Measurements from ENCODE around the gene ABI1. TPM values are rescaled to one million over a fixed set of nuclear protein-coding genes. Genes with fewer than 3 reads are reported as not detected.

The ABI1 gene
- total and polyA plus RNA-seq, 2 of the 4 experiments (the other 2 are of a cell fraction) = 49.6 to 71.3 TPM

DNA sequence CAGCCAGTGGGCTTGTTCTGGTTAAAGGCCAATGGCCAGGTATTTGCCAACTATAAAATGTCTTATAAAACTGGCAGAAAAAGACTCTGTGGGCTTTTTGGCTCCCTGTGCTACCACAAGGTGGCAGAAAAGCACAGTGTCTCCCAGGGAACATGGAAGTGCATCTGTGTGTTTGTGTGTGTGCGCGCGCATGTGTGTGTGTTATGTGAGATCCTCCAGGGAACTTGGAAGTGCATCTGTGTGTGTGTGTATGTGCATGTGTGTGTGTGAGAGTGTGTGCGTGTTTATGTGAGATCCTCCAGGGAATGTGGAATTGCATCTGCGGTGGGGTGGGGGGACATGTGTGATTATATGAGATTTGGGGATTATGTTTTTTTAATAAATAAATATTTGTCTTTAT is 30.2 kb upstream of the ABI1 start:
- no peak overlapping the region for H2BK5ac ChIP-seq (ENCODE audit: low read depth, low read length, poor library complexity, severe bottlenecking)
- no peak overlapping the region for H3K4ac ChIP-seq (ENCODE audit: low read depth, low read length)
- peak overlapping the region; percentile 9 for H2AK9ac ChIP-seq (replicated peaks; ENCODE audit: low read depth, low read length, poor library complexity)
- peaks cover 2% of the 10 kb centered on the region; the same call in 1 of the 2 replicates for H3K27me3 ChIP-seq (ENCODE audit: control insufficient read depth, insufficient read depth, low read length)
- no peak overlapping the region for H3K27ac ChIP-seq (ENCODE audit: insufficient read depth, low read length)
- no peaks in the 10 kb centered on the region for H3K9me1 ChIP-seq (ENCODE audit: insufficient read depth, low read length)
- no peak overlapping the region for H2BK120ac ChIP-seq (ENCODE audit: low read depth, low read length)
- H2AFZ ChIP-seq (replicated peaks; ENCODE audit: low read length, poor library complexity) = no peak overlapping the region
- H3K79me1 ChIP-seq (ENCODE audit: low read depth in 1 of 2, low read length in 2 of 2) = no peaks in the 10 kb centered on the region
- WGBS, 2 experiments (ENCODE audit: extremely low coverage in 2 of 2, insufficient read length in 1 of 2) = no CpG with 5 or more reads among the region's 5 CpGs
- no peak overlapping the region for H3K56ac ChIP-seq (ENCODE audit: extremely low read depth, insufficient read depth, low read length)
- no peak overlapping the region for H3K4me2 ChIP-seq (ENCODE audit: low read depth, low read length)
- BruUV-seq (replicated peaks) = no TSS peak
- no peak overlapping the region for H3K23ac ChIP-seq (ENCODE audit: low read depth, low read length)
- H3K9me3 ChIP-seq (ENCODE audit: control insufficient read depth, insufficient read depth, low read length) = no peaks in the 10 kb centered on the region
- no peak overlapping the region for H2BK20ac ChIP-seq (ENCODE audit: low read depth, low read length)
- no peak overlapping the region for H3K18ac ChIP-seq (ENCODE audit: low read depth, low read length)
- no peak overlapping the region for H4K8ac ChIP-seq (ENCODE audit: low read depth in 2 of 2, low read length in 2 of 2)
- ChIA-PET CTCF (no interaction called here), POLR2A (ENCODE audit: unreplicated experiment) (no interaction called here)
- no peak overlapping the region for H4K5ac ChIP-seq (ENCODE audit: low read depth, low read length)
- H3K4me3 ChIP-seq (ENCODE audit: insufficient read depth, low read depth, low read length) = no peak overlapping the region
- in situ Hi-C loops (cut with MboI; ENCODE audit: low sequenced_read_pairs) (loop anchor here (5.0 kb wide), 1 partner anchor 466 kb away; no protein-coding TSS in a partner anchor), dilution Hi-C loops (cut with HindIII; ENCODE audit: low sequenced_read_pairs, unreplicated experiment) (no loop called here), intact Hi-C loops (cut with micrococcal nuclease) (loop anchor here (1.0 to 2.0 kb wide), 2 partner anchors 209 to 470 kb away; partner anchors contain the start of gene ANKRD26)
- H3K36me3 ChIP-seq (ENCODE audit: control insufficient read depth, insufficient read depth, low read length) = no peaks in the 10 kb centered on the region
- DNase-seq (peak; percentile 66), ATAC-seq (ENCODE audit: low read depth) (peak; percentile 75)
- no peak overlapping the region for H2BK15ac ChIP-seq (ENCODE audit: low read depth, low read length)
- H4K91ac ChIP-seq (ENCODE audit: insufficient read depth, low read depth, low read length) = no peak overlapping the region
- no peak overlapping the region for H2AK5ac ChIP-seq (ENCODE audit: low read depth, low read length)
- H4K20me1 ChIP-seq (ENCODE audit: insufficient read depth, low read length) = no peaks in the 10 kb centered on the region
- no peak overlapping the region for H3K9ac ChIP-seq (ENCODE audit: low read depth, low read length)
- no peaks in the 10 kb centered on the region for H3K4me1 ChIP-seq (ENCODE audit: control insufficient read depth, insufficient read depth, low read length)
- no peak for TF ChIP-seq USF2 (IDR thresholded peaks at IDR 0.05; ENCODE audit: low read depth, low read length)
- TF ChIP-seq BHLHE40 (IDR thresholded peaks at IDR 0.05; ENCODE audit: low read depth, low read length) = no peak
- TF ChIP-seq MAZ (IDR thresholded peaks at IDR 0.05; ENCODE audit: borderline replicate concordance, low read depth, low read length) = 0 out of 2 replicates have a peak, but pooled peaks have one; percentile 9
- TF ChIP-seq MAFK (IDR thresholded peaks at IDR 0.05; ENCODE audit: low read depth, low read length) = no peak
- no peak for TF ChIP-seq NFE2L2 (IDR thresholded peaks at IDR 0.05; ENCODE audit: low read depth, low read length)
- TF ChIP-seq, protein P1, sequence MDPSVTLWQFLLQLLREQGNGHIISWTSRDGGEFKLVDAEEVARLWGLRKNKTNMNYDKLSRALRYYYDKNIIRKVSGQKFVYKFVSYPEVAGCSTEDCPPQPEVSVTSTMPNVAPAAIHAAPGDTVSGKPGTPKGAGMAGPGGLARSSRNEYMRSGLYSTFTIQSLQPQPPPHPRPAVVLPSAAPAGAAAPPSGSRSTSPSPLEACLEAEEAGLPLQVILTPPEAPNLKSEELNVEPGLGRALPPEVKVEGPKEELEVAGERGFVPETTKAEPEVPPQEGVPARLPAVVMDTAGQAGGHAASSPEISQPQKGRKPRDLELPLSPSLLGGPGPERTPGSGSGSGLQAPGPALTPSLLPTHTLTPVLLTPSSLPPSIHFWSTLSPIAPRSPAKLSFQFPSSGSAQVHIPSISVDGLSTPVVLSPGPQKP (IDR thresholded peaks at IDR 0.05; ENCODE audit: borderline replicate concordance, low read depth, low read length) = no peak
- TF ChIP-seq RCOR1 (IDR thresholded peaks at IDR 0.05; ENCODE audit: insufficient replicate concordance, low read length) = no peak
- TF ChIP-seq CHD1 (IDR thresholded peaks at IDR 0.05; ENCODE audit: low read depth, low read length) = no peak
- TF ChIP-seq FOS (IDR thresholded peaks at IDR 0.05; ENCODE audit: low read depth, low read length) = no peak
- TF ChIP-seq CEBPB (IDR thresholded peaks at IDR 0.05; ENCODE audit: low read depth, low read length) = no peak
- TF ChIP-seq CTCF (conservative IDR thresholded peaks at IDR 0.05; ENCODE audit: low read depth, low read length) = peak; percentile 56
- TF ChIP-seq SMC3 (IDR thresholded peaks at IDR 0.05; ENCODE audit: low read depth, low read length) = peak; percentile 42; the same call in 1 of the 2 replicates
- no peak for TF ChIP-seq MXI1 (IDR thresholded peaks at IDR 0.05; ENCODE audit: borderline replicate concordance, low read depth, low read length)
- no peak for TF ChIP-seq RFX5 (IDR thresholded peaks at IDR 0.05; ENCODE audit: low read depth, low read length)
- TF ChIP-seq RAD21 (IDR thresholded peaks at IDR 0.05; ENCODE audit: low read length) = peak; percentile 52
- TF ChIP-seq POLR2A (IDR thresholded peaks at IDR 0.05; ENCODE audit: low read depth, low read length) = no peak
- no peak overlapping the region for H3K14ac ChIP-seq (replicated peaks; ENCODE audit: low read depth, low read length)
